Activated gamma-delta T cell treated with Interleukin-2 at 50 U/mL for 16 hours (primary cell): ENCODE results near the gene BAIAP2.

Experiments used
- DNase-seq: peaks from one replicate; pipeline ENCODE4 v3.0.0-alpha.2; 2020

Gene BAIAP2

GRCh38 chr17:81128774-81129173 is 93.8 kb downstream of the BAIAP2 start:
- DNase-seq = no peak

DNA sequence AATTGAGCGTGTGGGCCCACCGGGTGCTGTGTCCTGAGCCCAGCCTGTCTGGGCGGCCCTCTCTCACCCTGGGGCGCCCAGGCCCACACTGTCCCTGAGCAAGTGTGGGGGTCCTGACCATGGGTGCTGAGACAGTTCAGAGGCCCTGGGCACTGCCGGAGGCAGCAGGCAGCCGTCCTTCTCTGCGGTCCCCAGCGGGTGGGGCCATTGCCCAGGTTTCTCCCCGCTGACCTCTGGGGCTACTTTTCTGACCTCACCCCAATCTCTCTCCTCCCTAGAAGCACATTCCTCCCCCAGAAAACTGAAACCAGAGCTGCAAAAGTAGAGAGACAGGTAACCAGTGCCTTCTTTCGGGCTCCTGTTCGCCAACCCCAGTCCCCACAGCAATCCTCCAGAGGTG is 94.3 kb downstream of the BAIAP2 start:
- DNase-seq = no peak

GRCh38 chr17:81129711-81130367 is 94.9 kb downstream of the BAIAP2 start:
- DNase-seq = no peak

DNA sequence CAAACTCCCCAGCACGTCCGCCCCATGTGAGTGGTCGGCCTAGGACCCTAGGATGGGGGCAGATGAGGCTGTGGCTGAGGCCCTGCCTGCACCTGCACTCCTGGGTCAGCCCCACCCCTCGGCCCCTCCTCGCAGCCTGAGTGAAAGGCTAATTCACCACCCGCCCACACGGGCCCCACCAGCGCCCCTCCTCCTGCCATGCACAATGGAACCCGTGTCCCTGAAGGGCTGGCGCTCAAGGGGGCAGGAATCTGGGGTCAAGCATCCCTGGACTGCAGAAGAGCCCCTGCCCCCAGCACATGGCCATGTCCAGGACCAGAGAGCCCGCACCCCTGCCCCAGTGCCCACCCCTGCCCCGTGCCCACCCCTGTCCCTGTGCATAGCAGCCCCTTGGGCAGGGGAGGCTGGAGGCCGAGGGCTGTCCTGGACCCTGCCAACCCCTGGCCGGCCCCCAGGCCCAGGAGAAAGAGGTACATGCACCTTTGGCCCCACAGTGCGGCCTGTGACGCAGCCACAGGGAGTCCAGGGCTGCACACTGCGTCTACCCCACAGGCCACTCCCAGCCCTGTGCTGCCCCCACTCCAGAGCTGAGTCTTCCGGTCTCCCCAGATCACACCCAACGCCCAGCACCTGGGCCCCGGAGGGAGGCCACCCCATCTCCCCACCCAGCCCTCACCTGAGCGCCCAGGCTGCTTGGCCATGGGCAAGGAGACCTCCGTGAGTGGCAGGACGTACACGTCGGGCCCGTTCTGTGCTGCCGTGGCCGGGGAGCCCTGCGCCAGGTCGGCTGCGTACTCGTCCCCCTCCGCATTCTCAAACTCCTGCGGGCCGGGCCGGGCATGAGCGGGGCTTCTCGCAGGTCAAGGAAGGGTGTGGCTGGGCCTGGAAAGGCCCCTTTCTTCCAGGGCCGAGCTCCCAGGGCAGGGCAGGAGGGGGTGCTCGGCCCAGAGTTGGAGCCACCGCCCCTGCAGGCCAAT is 95.7 kb downstream of the BAIAP2 start:
- no peak for DNase-seq

DNA sequence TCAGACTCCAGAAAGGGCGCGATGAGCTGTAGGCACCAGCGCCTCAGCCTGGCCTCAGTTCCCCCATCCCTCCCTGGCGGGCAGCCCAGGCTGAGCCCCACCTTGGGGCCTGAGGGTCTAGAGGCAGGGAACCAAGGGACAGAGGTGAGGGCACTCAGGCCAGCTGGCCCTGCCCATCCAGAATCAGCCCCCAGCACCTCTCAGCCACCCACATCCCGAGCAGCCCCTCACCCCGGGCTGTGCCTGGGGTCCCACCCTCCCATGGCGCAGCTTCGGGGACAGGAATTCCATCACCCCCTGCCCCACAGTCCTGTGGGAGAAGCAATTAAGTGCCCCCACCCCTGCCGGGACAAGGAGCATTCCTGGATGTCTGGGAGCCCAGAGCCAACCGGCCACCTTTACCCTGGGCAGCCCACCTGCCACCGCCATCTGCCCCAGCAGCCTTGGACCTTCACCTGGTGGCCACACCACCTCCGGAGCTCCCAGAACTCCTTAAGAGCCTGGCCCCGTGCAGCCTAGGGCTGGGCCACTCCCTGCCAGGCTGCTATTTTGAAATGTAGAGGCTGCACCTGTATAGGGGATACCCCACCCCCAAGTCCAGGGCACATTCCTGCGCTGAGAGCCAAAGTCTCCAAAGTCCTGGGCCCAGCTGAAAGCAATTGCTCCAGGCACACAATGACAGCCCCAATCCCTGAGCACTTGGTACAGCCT is 96.7 kb downstream of the BAIAP2 start:
- DNase-seq = no peak

DNA sequence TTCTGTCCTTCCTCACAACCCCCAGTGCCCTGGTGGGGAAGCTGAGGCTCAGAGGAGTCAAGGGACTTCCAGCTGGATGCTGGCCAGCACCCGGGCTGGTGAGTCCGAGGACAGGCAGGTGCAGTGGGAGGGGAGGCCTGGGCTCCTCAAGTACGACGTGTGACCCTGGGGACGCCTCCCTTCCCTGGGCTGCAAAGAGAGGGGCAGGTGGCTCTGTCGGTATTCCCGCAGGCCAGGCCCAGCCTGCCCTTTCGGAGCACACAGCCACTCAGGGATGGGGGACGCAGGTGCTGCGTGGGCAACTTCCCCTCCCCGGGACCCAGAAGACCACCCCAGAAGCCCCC is 97.2 kb downstream of the BAIAP2 start:
- DNase-seq = no peak

DNA sequence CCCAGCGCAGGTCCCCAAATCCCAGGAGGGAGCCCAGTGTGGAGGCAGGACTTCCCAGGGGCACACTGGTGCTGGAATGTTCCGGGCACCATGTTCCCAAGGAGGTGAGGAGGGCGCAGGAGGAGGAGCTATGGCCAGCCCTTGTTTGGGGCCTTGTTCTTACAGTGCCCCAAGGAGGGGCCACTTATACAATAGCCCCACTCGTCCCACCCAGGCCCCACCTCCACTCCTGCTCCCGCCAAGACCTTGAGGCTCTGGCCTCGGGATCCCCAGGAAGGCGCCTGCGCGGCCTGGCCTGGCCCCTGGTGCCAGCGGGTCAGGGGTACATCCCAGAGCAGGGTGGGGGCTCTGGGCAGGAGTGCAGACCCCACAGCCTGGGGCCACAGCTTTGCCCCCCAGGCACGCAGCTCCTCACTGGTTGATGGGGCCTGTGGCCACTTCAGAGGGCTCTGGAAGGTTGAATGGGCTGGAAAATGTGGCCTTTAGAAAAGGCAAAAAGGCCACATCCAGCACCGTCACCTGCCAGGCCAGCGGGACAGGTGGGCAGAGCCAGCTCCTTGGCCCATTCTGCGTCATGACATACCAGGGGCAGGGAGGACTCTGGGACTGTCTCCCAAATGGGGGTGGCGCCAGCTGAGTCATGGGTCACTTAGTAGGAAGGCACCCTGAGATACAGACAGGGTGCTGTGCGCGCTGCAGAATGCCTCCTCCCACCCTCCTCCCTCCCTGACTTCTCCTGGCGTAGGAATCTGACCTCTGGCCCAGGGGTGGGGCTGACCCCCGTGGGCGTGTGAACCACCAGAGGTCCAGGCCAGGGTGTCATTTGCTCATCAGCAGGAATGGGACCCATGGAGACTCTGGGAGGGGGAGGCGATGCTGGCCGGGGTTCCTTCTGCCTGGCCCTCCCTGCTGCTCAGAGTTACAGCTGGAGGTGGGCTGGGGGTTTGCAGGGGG is 98.1 kb downstream of the BAIAP2 start:
- DNase-seq = no peak

GRCh38 chr17:81134064-81134781 is 99.3 kb downstream of the BAIAP2 start:
- DNase-seq = no peak

- DNase-seq = no peak
Measured at GRCh38 chr17:81135505-81136278, 100.7 kb downstream of the BAIAP2 start.

- no peak for DNase-seq
Measured at GRCh38 chr17:81136366-81136765, 101.4 kb downstream of the BAIAP2 start.

DNA sequence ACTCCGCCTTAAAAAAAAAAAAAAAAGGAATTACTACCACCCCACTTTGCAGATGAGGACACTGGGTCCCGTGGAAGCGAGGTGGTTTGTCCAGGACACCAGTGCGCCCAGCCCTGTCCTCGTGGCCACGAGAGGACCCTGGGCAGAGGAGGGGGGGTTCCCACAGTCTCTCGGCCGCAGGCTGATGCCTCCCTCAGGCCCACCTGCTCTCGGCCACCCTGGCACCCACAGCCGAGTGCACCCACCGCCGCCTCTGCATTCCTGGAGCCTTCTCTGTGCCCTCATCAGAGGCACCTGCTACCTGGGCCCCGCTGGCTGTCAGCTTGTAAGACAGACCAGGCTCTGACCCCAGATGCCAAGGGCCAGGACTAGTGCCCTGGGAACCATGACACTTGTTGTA is 102.3 kb downstream of the BAIAP2 start:
- DNase-seq = no peak

DNA sequence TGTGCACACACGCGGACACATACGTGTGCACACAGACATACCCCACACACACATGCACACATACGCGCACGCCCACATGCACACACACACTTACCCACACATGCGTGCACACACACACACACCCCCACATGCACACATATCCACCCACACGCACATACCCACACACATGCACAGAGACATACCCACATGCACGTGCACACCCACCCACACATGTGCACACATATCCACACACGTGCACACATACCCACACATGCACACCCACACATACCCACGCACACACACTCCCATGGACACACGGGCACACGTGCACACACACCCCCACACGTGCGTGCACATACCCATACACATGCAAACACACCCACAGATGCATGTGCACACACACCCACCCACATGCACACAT is 103.1 kb downstream of the BAIAP2 start:
- DNase-seq = no peak

- DNase-seq = no peak
Measured at GRCh38 chr17:81138500-81138899, 103.5 kb downstream of the BAIAP2 start.

DNA sequence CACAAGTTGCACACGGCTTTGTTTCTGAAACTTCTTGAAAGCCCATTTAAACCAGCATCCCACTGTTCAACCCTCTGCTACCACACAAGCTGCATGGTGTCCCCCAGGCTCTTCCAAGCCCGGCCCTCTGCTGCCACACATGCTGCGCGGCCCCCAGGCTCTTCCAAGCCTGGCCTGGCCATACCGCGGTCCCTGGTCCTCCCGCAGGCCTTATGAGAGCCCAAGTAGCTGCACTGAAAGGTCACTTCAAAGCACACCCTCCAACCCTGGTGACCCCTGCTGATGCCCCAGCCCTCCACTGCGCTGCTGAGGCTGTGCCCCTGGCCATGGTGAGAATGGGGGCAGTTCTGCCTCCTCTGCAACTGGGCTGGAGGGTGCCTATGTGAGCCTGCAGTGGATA is 104.5 kb downstream of the BAIAP2 start:
- DNase-seq = no peak

DNA sequence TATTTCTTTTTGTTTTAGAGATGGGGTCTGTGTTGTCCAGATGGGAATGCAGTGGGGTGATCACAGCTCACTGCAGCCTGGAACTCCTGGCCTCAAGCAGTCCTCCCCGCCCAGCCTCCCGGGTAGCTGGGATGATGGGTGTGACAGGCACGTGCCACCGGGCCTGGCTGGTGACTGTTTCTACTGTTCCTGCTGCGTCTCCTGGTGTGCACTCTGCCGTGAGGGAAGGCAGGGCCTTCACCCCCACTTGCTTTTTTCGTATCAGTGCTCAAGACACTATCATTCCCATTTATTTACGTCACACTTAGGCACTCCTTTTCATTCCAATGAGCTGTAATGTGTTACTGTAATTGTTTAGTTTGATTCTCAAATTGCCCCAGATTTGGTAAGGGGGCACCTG is 105.1 kb downstream of the BAIAP2 start:
- no peak for DNase-seq

DNA sequence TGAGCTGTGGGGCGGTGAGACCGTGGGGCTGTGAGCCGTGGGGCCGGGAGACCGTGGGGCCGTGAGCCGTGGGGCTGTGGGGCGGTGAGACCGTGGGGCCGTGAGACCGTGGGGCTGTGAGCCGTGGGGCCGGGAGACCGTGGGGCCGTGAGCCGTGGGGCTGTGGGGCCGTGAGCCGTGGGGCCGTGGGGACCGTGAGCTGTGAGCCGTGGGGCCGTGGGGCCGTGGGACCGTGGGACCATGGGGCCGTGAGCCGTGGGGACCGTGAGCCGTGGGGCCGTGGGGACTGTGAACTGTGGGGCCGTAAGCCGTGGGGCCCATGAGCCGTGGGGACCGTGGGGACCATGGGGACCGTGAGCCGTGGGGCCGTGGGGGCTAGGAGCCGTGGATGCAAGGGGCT is 105.7 kb downstream of the BAIAP2 start:
- no peak for DNase-seq

DNA sequence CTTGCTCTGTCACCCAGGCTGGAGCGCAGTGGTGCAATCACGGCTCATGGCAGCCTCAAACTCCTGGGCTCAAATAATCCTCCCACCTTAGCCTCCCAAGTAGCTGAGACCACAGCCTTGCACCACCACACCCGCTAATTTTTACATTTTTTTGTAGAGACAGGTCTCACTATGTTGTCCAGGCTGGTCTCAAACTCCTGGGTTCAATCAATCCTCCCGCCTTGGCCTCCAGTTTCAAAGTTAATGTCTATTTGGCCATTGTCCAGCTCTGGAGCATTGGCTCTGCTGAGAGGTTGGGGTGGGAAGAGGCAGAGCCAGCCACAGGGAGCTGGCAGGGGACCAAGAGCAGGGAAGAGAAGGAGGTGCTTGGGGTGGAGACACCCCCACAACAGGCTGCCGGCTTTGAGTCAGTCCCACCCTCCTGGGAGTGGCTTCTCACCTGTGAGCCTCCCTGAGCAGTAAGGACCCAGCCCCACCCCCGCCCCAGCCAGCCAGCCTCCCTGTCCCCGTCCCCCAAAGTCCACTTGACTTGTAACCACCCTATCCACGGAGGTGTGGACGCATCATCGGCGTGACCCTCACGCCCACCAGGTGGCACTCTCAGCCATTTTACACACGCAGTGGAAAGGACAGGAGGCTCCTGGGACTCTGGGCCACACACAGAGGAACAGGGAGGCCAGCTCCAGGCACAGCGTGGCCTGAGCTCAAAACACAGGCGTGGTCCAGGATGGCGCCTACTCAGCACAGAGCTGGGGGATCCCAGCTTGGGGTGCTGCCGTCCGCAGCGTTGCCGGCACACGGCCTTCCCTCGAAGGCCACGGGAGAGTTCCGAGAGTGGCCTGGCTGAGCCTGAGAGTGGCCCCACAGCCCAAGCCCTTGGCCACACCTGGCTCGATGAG is 107.6 kb downstream of the BAIAP2 start:
- peak; percentile 57 for DNase-seq

- DNase-seq = no peak
Measured at GRCh38 chr17:81143200-81143527, 108.2 kb downstream of the BAIAP2 start.

DNA sequence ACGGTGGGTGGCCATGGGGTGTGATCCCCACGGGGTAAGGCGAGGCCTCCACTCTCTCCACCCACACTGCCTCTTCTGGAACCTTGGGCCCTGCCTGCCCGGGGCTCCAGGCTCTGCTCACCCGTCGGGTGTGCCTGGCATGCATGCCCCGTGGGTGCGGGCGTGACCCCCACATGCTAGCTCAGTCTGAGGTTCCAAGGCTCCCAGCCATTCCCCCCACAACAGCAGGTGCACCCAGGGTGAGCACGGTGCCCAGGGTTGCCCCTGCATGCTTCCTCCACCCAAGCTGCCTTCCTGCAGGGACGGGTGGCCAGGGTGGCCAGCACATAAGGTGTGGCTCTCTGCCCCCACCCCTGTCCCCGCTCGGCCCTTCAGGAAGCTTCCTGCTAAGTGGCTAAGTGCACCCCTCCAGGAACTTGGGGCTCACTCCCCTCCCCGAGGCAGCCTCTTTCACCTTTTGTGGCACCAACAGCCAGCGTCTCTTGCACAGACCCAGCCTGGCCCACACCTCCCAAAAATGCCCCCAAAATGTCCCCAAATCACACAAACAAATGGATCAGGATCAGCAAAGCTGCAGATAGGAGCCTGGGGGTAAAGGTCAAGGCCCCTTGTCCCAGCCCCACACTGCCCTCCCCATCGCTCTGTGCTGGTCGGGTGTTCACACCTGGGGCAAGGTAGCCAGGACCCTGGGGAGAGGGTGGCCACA is 108.9 kb downstream of the BAIAP2 start:
- DNase-seq = no peak

DNA sequence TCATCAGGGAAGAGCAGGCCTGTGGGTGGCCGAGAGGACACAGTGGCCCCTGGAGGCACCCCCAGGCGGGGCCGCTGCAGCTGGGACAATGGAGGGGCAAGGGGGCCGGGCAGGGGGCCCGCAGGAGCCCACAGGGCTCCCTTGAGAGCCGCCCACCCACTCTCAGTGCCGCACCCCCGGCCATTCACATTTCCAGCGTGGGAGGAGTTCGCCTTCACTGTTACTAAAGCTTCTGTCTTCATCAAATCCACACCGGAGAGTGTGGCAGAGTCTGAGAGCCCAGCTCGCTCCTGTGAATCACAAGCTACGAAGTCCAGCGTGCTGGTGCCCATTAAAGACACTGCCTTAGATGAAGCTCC is 109.5 kb downstream of the BAIAP2 start:
- no peak for DNase-seq
